C4-2B (cell line): ENCODE data around the gene CST9.

Experiments
- CTCF ChIP-seq: fragments of 450-650 bp; conservative IDR thresholded peaks from 2 replicates; pipeline ENCODE4 v1.5.1; 2017; ENCODE audit warnings: mild to moderate bottlenecking
- ZFX ChIP-seq: fragments of 450-650 bp; IDR thresholded peaks from 2 replicates; pipeline ENCODE4 v1.6.1; 2017

GRCh38 chr20:23640018-23640601, 34.4 kb upstream of the CST9 start:
- TF ChIP-seq CTCF, result no peak
- no peak for TF ChIP-seq ZFX
